ENCODE results near the gene MYO1B.

- TF ChIP-seq CTCF (IDR thresholded peaks at IDR 0.05; ENCODE audit: control extremely low read depth in 1 of 3, insufficient read depth in 1 of 3, low read depth in 1 of 3, low read length in 3 of 3) = no peak
- TF ChIP-seq TAF1 (IDR thresholded peaks at IDR 0.05; ENCODE audit: low read depth, low read length) = no peak
- TF ChIP-seq ASH2L (IDR thresholded peaks at IDR 0.05; ENCODE audit: low read length) = no peak
- no peak for TF ChIP-seq POLR2AphosphoS5 (IDR thresholded peaks at IDR 0.05; ENCODE audit: low read depth, low read length)
- TF ChIP-seq SUZ12 (IDR thresholded peaks at IDR 0.05; ENCODE audit: low read length) = no peak
- no peak for TF ChIP-seq SP2 (IDR thresholded peaks at IDR 0.05; ENCODE audit: low read length)
These were observed 66.0 kb downstream of the MYO1B start for GRCh38 chr2:191311156-191311555.

Measured in H1 (cell line).